ENCODE measurements around the gene GGCX. TPM values are rescaled to one million over a fixed set of nuclear protein-coding genes. Genes with fewer than 3 reads are reported as not detected.

The GGCX gene
- total and polyA plus RNA-seq, 2 experiments from 2014 or later: 64.5 to 66.1 TPM

- peaks cover 6% of the 10 kb centered on the region for H3K4me1 ChIP-seq (ENCODE audit: insufficient read depth)
- WGBS (ENCODE audit: low lambda C conversion rate, missing lambda C conversion rate): 100% methylated on average over 1 of the region's 1 CpG
- H3K4me2 ChIP-seq: no peak overlapping the region
- no peak overlapping the region for H3K4me3 ChIP-seq
- H2AFZ ChIP-seq: no peak overlapping the region
- DNase-seq (ENCODE audit: low spot score): no peak
- H3K9me3 ChIP-seq (ENCODE audit: low read depth): no peaks in the 10 kb centered on the region
- H3K36me3 ChIP-seq (replicated peaks; ENCODE audit: insufficient read depth, low read depth): no peaks in the 10 kb centered on the region
- no peaks in the 10 kb centered on the region for H3K27me3 ChIP-seq
- no peaks in the 10 kb centered on the region for H3K79me2 ChIP-seq
- TF ChIP-seq CTCF (IDR thresholded peaks at IDR 0.05; ENCODE audit: poor library complexity): no peak
- TF ChIP-seq EZH2 (IDR thresholded peaks at IDR 0.05; ENCODE audit: borderline replicate concordance): no peak
- no peak for TF ChIP-seq EZH2phosphoT487 (IDR thresholded peaks at IDR 0.05; ENCODE audit: low read depth, severe bottlenecking, unreplicated experiment)
- no peaks in the 10 kb centered on the region for H3K9me2 ChIP-seq (replicated peaks; ENCODE audit: insufficient read depth)
- H4K20me1 ChIP-seq (ENCODE audit: insufficient read depth, poor library complexity, severe bottlenecking): no peaks in the 10 kb centered on the region
- H3K27ac ChIP-seq: no peak overlapping the region
These were observed 31.5 kb downstream of the GGCX start for GRCh38 chr2:85529809-85530208.

DNA sequence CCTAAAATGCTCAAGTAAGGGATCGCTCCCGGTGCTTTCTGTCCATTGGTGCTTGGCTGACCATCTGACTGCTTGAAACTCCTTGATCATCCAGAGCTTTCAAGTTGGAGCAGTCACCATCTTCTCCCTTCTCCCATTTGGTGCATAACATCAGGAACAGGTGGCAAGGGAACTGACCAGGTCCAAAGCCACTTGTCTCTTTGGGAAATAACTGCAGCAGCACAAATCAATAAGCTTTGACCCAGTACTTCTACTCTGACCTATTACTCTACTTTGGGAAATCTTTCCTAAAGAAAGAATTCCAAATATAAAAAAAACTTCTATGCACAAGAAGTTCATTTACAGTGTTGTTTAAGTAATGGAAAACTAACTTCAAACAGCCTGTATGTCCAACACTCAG is 32.9 kb downstream of the GGCX start:
- no peak for TF ChIP-seq EZH2phosphoT487 (IDR thresholded peaks at IDR 0.05; ENCODE audit: low read depth, severe bottlenecking, unreplicated experiment)
- TF ChIP-seq EZH2 (IDR thresholded peaks at IDR 0.05; ENCODE audit: borderline replicate concordance): no peak
- TF ChIP-seq CTCF (IDR thresholded peaks at IDR 0.05; ENCODE audit: poor library complexity): no peak
- no peaks in the 10 kb centered on the region for H3K9me3 ChIP-seq (ENCODE audit: low read depth)

DNA sequence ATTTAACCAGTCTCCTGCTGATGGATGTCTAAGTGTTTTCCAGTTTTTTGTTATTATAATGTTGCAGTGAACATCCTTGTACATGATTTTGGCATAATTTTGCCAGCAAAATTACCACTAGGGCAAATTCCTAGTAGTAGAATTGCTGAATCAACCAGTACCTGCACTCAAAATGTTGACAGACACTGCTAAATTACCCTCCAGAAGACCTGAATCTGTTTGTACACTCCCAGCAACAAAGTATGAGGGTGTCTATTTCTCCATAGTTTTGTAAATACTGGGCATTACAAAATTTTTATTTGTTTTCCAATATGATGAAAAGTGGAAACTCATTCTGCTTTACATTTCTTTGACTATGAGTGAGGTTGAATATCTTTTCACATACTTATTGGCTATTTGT is 33.5 kb downstream of the GGCX start:
- DNase-seq (ENCODE audit: low spot score): no peak

More for the DNA sequence above, 32.9 kb downstream of the GGCX start:
- no peak for DNase-seq (ENCODE audit: low spot score)
- H3K4me2 ChIP-seq: no peak overlapping the region
- H3K79me2 ChIP-seq: no peaks in the 10 kb centered on the region
- H3K27me3 ChIP-seq: no peaks in the 10 kb centered on the region
- H3K9me2 ChIP-seq (replicated peaks; ENCODE audit: insufficient read depth): no peaks in the 10 kb centered on the region
- H3K27ac ChIP-seq: no peak overlapping the region
- no peaks in the 10 kb centered on the region for H4K20me1 ChIP-seq (ENCODE audit: insufficient read depth, poor library complexity, severe bottlenecking)
- H3K4me3 ChIP-seq: no peak overlapping the region
- H3K4me1 ChIP-seq (ENCODE audit: insufficient read depth): peaks cover 21% of the 10 kb centered on the region
- no peak overlapping the region for H2AFZ ChIP-seq
- 90% methylated on average over 2 of the region's 2 CpGs for WGBS (ENCODE audit: low lambda C conversion rate, missing lambda C conversion rate)
- no peaks in the 10 kb centered on the region for H3K36me3 ChIP-seq (replicated peaks; ENCODE audit: insufficient read depth, low read depth)

More for the DNA sequence above, 33.5 kb downstream of the GGCX start:
- H3K36me3 ChIP-seq (replicated peaks; ENCODE audit: insufficient read depth, low read depth): no peaks in the 10 kb centered on the region
- H3K4me1 ChIP-seq (ENCODE audit: insufficient read depth): peaks cover 24% of the 10 kb centered on the region
- no peaks in the 10 kb centered on the region for H3K27me3 ChIP-seq
- no peak overlapping the region for H3K4me3 ChIP-seq
- H4K20me1 ChIP-seq (ENCODE audit: insufficient read depth, poor library complexity, severe bottlenecking): no peaks in the 10 kb centered on the region
- no peaks in the 10 kb centered on the region for H3K9me2 ChIP-seq (replicated peaks; ENCODE audit: insufficient read depth)
- no peaks in the 10 kb centered on the region for H3K79me2 ChIP-seq
- no peak overlapping the region for H3K27ac ChIP-seq
- H3K9me3 ChIP-seq (ENCODE audit: low read depth): no peaks in the 10 kb centered on the region
- TF ChIP-seq EZH2 (IDR thresholded peaks at IDR 0.05; ENCODE audit: borderline replicate concordance) (no peak), EZH2phosphoT487 (IDR thresholded peaks at IDR 0.05; ENCODE audit: low read depth, severe bottlenecking, unreplicated experiment) (no peak), CTCF (IDR thresholded peaks at IDR 0.05; ENCODE audit: poor library complexity) (no peak)
- H2AFZ ChIP-seq: no peak overlapping the region
- H3K4me2 ChIP-seq: no peak overlapping the region

All from hepatocyte (in vitro differentiated cells).